GM18909 (cell line): ENCODE data around the gene DDX3X.

Experiments
- ATAC-seq: cut with Tn5 transposase; IDR thresholded peaks from one replicate; pipeline ENCODE4 v1.9.1; 2021; ENCODE audit warnings: mild to moderate bottlenecking; ENCODE audit not compliant: unreplicated experiment, poor library complexity

DDX3X gene

DNA sequence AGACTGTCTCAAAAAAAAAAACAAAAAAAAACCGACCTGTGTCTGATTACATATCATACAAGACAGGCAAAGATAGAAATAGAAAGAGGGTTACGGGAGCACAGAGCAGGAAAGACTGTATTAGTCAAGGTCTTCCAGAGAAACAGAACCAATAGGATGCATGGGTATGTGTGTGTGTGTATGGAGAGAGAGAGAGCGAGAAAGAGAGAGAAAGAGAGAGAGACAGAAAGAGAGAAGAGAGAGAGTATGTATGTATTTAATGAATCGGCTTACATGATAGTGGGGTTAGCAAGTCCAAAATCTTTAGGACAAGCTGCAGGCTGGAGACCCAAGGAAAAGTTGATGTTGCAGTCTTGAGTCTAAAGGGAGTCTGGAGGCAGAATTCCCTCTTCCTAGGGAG lies 7.5 kb upstream of the DDX3X start:
- ATAC-seq, result no peak

- ATAC-seq, result no peak
Measured at GRCh38 chrX:41327341-41327740, 6.6 kb upstream of the DDX3X start.

DNA sequence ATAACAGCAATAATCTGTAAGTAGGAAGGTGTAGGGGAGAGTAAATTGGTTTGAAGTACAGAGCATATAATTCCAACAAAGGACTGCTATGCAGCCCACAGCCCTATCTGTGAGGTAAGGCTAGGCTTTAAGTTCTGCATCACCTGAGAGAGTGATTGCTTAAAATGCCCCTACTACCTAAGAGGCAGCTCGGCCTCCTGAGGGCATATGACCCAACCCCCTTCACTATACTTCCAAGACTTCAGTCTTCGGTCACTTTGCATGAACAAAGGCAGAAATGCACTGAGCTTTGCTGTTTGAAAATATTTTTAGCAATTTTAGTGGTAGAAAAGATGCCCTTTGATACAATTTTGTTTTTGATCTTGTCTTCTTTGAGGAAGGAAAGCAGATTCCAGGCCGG lies 4.9 kb upstream of the DDX3X start:
- no peak for ATAC-seq

- no peak for ATAC-seq
Measured at GRCh38 chrX:41332005-41332404, 2.0 kb upstream of the DDX3X start.

- ATAC-seq, result peak; percentile 19
Measured at GRCh38 chrX:41332408-41333002, 1.5 kb upstream of the DDX3X start.

- ATAC-seq, result peak; percentile 53
Measured at GRCh38 chrX:41333003-41333743, 789 bp upstream of the DDX3X start.

GRCh38 chrX:41334363-41335197 lies 618 bp downstream of the DDX3X start:
- ATAC-seq, result peak; percentile 24

GRCh38 chrX:41335198-41335957 lies 1.4 kb downstream of the DDX3X start:
- ATAC-seq, result no peak

DNA sequence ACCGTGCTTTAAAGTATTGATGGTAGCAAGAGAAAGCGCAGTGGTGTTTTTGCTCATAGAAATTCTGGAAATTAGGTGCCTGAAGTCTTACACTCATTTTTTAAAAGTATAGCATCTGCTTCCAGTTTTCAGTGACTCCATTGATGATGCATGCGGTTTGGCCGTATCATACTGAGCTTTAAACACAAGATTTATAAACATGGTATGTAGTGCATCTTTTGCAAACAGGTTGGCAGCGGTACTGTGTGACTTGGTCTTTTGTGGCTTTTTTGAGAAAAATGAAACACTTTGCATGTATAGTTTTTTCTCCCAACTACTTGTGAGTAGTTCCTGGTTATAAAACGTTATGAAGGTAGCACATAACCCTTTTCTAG lies 2.0 kb downstream of the DDX3X start:
- ATAC-seq, result no peak

DNA sequence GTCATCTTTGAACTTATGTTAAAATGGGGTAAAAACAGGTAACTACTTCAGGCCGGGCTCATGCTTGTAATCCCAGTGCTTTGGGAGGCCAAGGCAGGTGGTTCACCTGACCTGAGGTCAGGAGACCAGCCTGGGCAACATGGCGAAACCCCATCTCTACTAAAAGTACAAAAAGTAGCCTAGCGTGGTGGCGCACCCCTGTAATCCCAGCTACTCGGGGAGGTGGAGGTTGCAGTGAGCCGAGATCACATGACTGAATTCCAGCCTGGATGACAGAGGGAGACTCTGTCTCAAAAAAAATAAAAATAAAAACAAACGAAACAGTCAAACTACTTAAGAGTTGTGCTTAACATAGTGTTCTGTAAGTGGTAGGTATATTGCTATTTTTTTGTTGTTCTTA lies 2.5 kb downstream of the DDX3X start:
- no peak for ATAC-seq

GRCh38 chrX:41337140-41337539 lies 3.2 kb downstream of the DDX3X start:
- no peak for ATAC-seq

DNA sequence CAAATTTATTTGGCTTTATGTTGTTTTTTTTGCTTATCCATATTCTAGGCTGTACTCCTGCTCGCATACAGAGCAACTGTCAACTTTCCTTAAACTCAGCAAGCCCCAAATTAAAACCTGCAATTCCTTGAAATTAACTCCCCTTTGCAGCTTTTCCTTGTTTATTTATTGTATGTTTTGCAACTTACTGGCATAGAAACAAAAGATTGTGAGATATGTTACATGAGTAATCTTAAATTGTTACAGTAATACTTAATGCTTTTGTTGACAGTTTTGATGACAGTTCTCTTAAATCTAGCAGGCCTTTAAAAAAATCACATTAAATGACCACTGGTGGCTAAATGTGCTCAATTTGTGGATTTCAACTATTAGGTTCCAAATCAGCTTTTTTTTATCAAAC lies 4.5 kb downstream of the DDX3X start:
- ATAC-seq, result no peak

- no peak for ATAC-seq
Measured at GRCh38 chrX:41339148-41339547, 5.2 kb downstream of the DDX3X start.

DNA sequence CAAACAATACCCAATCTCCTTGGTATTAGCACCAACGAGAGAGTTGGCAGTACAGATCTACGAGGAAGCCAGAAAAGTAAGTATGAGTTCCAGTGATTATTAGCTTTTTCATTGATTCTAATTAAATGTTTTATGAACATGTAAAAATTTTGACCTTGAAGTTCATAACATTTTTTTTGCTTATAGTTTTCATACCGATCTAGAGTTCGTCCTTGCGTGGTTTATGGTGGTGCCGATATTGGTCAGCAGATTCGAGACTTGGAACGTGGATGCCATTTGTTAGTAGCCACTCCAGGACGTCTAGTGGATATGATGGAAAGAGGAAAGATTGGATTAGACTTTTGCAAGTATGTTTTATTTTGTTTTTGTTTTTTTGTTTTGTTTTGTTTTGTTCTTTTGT lies 10.1 kb downstream of the DDX3X start:
- no peak for ATAC-seq

DNA sequence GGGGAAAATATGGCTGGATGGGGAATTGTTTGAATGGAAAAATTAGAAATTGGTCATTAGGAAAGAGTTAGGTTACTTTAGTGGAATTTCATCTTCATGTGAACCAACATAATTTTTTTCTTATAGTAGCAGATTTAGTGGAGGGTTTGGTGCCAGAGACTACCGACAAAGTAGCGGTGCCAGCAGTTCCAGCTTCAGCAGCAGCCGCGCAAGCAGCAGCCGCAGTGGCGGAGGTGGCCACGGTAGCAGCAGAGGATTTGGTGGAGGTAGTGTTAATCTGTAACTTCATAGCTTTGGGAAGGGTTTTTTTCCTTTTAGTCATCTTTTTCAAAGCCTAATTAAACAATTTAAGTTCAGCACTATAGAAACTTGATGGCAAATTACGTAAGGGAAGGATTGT lies 13.2 kb downstream of the DDX3X start:
- ATAC-seq, result no peak

DNA sequence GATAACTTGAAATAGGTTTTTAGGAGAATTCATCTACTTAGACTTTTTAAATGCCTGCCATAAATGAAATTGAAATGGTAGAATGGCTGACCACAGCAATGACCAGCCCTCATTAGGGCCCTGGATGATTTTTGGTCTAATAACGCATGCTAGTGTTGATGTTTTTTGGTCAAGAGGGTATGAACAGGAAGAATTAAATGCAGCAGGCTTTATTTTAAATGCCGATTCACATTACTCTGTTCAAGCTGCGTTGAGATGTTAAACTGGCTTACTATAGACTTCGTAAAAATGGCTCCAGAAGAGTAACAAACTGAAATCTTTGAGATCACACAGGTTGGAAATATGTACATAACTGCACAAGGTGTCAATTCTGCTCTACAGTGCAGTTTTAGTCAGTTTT lies 14.6 kb downstream of the DDX3X start:
- no peak for ATAC-seq

DNA sequence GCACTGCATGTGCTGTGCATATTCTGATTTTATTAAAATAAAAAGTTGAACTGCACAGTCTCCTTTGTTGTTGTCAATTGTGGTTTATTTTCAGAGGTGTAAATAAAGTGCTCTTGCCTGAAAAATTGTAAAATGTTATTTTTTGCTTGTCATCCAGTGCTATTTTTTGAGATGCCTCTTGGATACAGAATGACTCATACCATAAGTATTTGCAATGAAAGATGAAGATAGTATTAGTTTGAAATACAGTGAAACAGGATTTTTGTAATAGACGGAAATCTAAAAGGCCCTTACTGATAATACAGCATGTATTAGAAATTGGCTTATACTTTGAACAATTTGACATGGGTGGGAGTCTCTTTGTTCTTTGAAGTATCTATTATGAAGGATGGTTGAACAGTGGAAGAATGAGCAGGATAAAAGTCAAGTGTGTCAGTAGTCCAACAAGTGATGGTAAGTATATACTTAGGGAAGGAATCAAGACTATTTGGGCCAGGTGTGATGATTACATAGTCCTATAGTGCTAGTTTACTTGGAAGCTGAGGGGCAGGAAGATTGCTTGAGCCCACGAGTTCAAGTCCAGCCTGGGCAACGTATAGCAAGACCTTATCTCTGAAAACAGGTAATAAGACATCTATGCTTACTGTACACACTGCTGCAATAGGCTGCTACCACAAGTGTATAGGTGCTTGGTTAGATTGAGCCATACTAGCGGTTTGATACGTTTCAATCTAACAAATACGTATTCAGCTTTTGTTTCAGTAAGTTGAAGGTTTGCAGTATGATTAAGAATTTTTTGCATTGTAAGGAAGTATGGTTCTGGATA lies 16.4 kb downstream of the DDX3X start:
- ATAC-seq, result no peak

GRCh38 chrX:41350976-41351569 lies 17.1 kb downstream of the DDX3X start:
- no peak for ATAC-seq

GRCh38 chrX:41351923-41352322 lies 18.0 kb downstream of the DDX3X start:
- no peak for ATAC-seq
